ENCODE results near the gene WNT1. TPM values are rescaled to one million over a fixed set of nuclear protein-coding genes. Genes with fewer than 3 reads are reported as not detected.
A peak's percentile ranks its signal among the peaks of the same experiment; 100 is the strongest.

Gene WNT1
- total RNA-seq, 1 experiment from 2014 or later, result not detected

- Histone ChIP-seq H3K9me3 (no peaks in the 10 kb centered on the region), H3K36me3 (ENCODE audit: control insufficient read depth, insufficient read depth, low read length) (no peaks in the 10 kb centered on the region; the same call in 1 of the 2 replicates), H3K4me1 (peaks cover 18% of the 10 kb centered on the region), H3K27me3 (replicated peaks; ENCODE audit: control insufficient read depth, insufficient read depth, low read length) (no peaks in the 10 kb centered on the region), H3K4me3 (ENCODE audit: low read depth, low read length) (peak within 1 kb of the TSS; percentile 49)
- Mint-ChIP-seq H3K27me3 (ENCODE audit: insufficient read depth, unreplicated experiment) (no peaks in the 10 kb centered on the region), H3K9me3 (ENCODE audit: unreplicated experiment) (no peaks in the 10 kb centered on the region), H3K36me3 (ENCODE audit: insufficient read depth, unreplicated experiment) (peaks cover 28% of the 10 kb centered on the region), H3K4me3 (ENCODE audit: unreplicated experiment) (peak within 1 kb of the TSS; percentile 91), H3K4me1 (ENCODE audit: low read depth, unreplicated experiment) (peaks cover 27% of the 10 kb centered on the region), H3K27ac (ENCODE audit: unreplicated experiment) (peak within 1 kb of the TSS; percentile 48)
- intact Hi-C loops (cut with micrococcal nuclease; ENCODE audit: unreplicated experiment), result loop anchor here (5.0 kb wide), 1 partner anchor 62 kb away; no protein-coding TSS in a partner anchor
- TF ChIP-seq CTCF (IDR thresholded peaks at IDR 0.05; ENCODE audit: insufficient read depth in 1 of 2, low read depth in 1 of 2, low read length in 1 of 2, severe bottlenecking in 1 of 2, unreplicated experiment in 1 of 2), result peak in 1 of 2 experiments; percentile 12
- CTCF ChIA-PET, result interaction anchor here (0.8 to 6.3 kb wide), 9 partner anchors 11 to 146 kb away, joined by 3 to 90 read pairs (median 4); partner anchors contain the start of genes ARF3, PRKAG1 and WNT1
- no TSS peak for BruUV-seq (replicated peaks)
- POLR2A ChIA-PET, result no interaction called here
- DNase-seq, result peak; percentile 71 to 76
Measured at GRCh38 chr12:48999371-49000131, 21.4 kb downstream of the WNT1 start, which contains the start of gene DDN. Gene DDN, minus strand, starts transcription at chr12:48999375. Its CDS starts 88 bp downstream, at chr12:48999287.

GRCh38 chr12:49000346-49000745 lies 22.2 kb downstream of the WNT1 start:
- ChIA-PET CTCF (interaction anchor here (0.8 to 4.3 kb wide), 5 partner anchors 12 to 1230 kb away, joined by 3 to 55 read pairs (median 4); no protein-coding TSS in a partner anchor), POLR2A (no interaction called here)
- Histone ChIP-seq H3K36me3 (ENCODE audit: control insufficient read depth, insufficient read depth, low read length) (no peaks in the 10 kb centered on the region; the same call in 1 of the 2 replicates), H3K9me3 (no peaks in the 10 kb centered on the region), H3K27me3 (replicated peaks; ENCODE audit: control insufficient read depth, insufficient read depth, low read length) (no peaks in the 10 kb centered on the region), H3K4me1 (peaks cover 15% of the 10 kb centered on the region), H3K4me3 (ENCODE audit: low read depth, low read length) (no peak overlapping the region; the same call in none of the 2 replicates)
- Mint-ChIP-seq H3K9me3 (ENCODE audit: unreplicated experiment) (no peaks in the 10 kb centered on the region), H3K4me3 (ENCODE audit: unreplicated experiment) (peak overlapping the region; percentile 91), H3K36me3 (ENCODE audit: insufficient read depth, unreplicated experiment) (peaks cover 28% of the 10 kb centered on the region), H3K27me3 (ENCODE audit: insufficient read depth, unreplicated experiment) (no peaks in the 10 kb centered on the region), H3K27ac (ENCODE audit: unreplicated experiment) (no peak overlapping the region), H3K4me1 (ENCODE audit: low read depth, unreplicated experiment) (peaks cover 22% of the 10 kb centered on the region)
- no TSS peak for BruUV-seq (replicated peaks)
- no peak for TF ChIP-seq CTCF (IDR thresholded peaks at IDR 0.05; ENCODE audit: insufficient read depth in 1 of 2, low read depth in 1 of 2, low read length in 1 of 2, severe bottlenecking in 1 of 2, unreplicated experiment in 1 of 2)
- intact Hi-C loops (cut with micrococcal nuclease; ENCODE audit: unreplicated experiment), result no loop called here
- no peak for DNase-seq

GRCh38 chr12:49008943-49009342 lies 30.8 kb downstream of the WNT1 start:
- no peaks in the 10 kb centered on the region for H3K27me3 ChIP-seq (replicated peaks; ENCODE audit: control insufficient read depth, insufficient read depth, low read length)
- no peaks in the 10 kb centered on the region for H3K36me3 ChIP-seq (ENCODE audit: control insufficient read depth, insufficient read depth, low read length)
- TF ChIP-seq CTCF (IDR thresholded peaks at IDR 0.05; ENCODE audit: insufficient read depth in 1 of 2, low read depth in 1 of 2, low read length in 1 of 2, severe bottlenecking in 1 of 2, unreplicated experiment in 1 of 2), result no peak
- Mint-ChIP-seq H3K27ac (ENCODE audit: unreplicated experiment) (no peak overlapping the region), H3K4me1 (ENCODE audit: low read depth, unreplicated experiment) (peaks cover 20% of the 10 kb centered on the region), H3K9me3 (ENCODE audit: unreplicated experiment) (no peaks in the 10 kb centered on the region), H3K36me3 (ENCODE audit: insufficient read depth, unreplicated experiment) (peaks cover 25% of the 10 kb centered on the region), H3K27me3 (ENCODE audit: insufficient read depth, unreplicated experiment) (no peaks in the 10 kb centered on the region), H3K4me3 (ENCODE audit: unreplicated experiment) (no peak overlapping the region)
- ChIA-PET CTCF (interaction anchor here (0.8 to 3.0 kb wide), 2 partner anchors 11 to 12 kb away, joined by 3 to 8 read pairs; no protein-coding TSS in a partner anchor), POLR2A (no interaction called here)
- DNase-seq, result no peak
- BruUV-seq (replicated peaks), result no TSS peak
- intact Hi-C loops (cut with micrococcal nuclease; ENCODE audit: unreplicated experiment), result no loop called here
- H3K9me3 ChIP-seq, result no peaks in the 10 kb centered on the region
- H3K4me3 ChIP-seq (ENCODE audit: low read depth, low read length), result no peak overlapping the region
- no peaks in the 10 kb centered on the region for H3K4me1 ChIP-seq
